Body of pancreas (tissue), 4 donors: ENCODE data around the gene XRCC6.

Experiments used
- CTCF ChIP-seq, 7 experiments: fragments of 450-650 bp in 4 of 7; fragments of 200-600 bp in 3 of 7; sonication (generic) in 3 of 7; IDR thresholded peaks; one replicate each; pipeline ENCODE4 v1.5.1; 2016 to 2019; ENCODE audit warnings: antibody characterized with exemption in 7 of 7
- POLR2A ChIP-seq, 3 donors: fragments of 450-650 bp; IDR thresholded peaks; one replicate each; pipeline ENCODE4 v1.6.1; 2016; ENCODE audit warnings: antibody characterized with exemption in 3 of 3, mild to moderate bottlenecking in 2 of 3

GRCh38 chr22:41654322-41654721 lies 33.2 kb downstream of the XRCC6 start:
- TF ChIP-seq CTCF (IDR thresholded peaks at IDR 0.05) = no peak
- no peak for TF ChIP-seq POLR2A (IDR thresholded peaks at IDR 0.05)
